ENCODE measurements around the gene SPRY4. TPM values are rescaled to one million over a fixed set of nuclear protein-coding genes. Genes with fewer than 3 reads are reported as not detected.
"Not testable (repeated sequence)": the region's sequence is repeated elsewhere in the genome, so short reads cannot be mapped to it uniquely, and the experiment has no call there.

SPRY4 gene
- total RNA-seq, 1 donor from 2014 or later, result 2.6 TPM

- DNase-seq (ENCODE audit: low read depth in 2 of 2), result no peak
Measured at GRCh38 chr5:142315096-142315900, 9.5 kb downstream of the SPRY4 start.

GRCh38 chr5:142314606-142315005 is 10.2 kb downstream of the SPRY4 start:
- DNase-seq (ENCODE audit: low read depth in 2 of 2), result no peak

GRCh38 chr5:142314109-142314508 is 10.7 kb downstream of the SPRY4 start:
- DNase-seq (ENCODE audit: low read depth in 2 of 2), result no peak

DNA sequence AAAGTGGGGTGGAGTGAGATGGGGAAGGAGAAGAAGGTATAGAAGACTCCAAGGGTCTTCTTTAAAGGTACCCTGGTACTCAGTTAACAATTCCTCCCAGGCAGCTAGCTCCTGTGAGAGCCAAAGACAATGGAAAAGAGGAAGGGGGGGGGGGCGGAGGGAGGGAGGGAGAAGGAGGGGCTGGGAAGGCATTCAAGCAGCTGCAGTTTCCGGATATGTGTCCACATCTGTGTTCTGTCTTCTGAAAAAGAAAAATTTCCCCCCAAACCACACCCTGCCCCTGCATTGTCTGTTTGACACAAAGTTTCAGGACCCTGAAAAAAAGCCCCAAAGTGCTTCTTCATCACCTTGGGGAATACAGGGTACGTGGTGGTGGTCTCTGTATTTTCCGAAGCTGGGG is 11.1 kb downstream of the SPRY4 start:
- peak in 1 of 2 donors; percentile 45 for DNase-seq (ENCODE audit: low read depth in 2 of 2)

GRCh38 chr5:142313275-142313674 is 11.5 kb downstream of the SPRY4 start:
- DNase-seq (ENCODE audit: low read depth in 2 of 2), result no peak

GRCh38 chr5:142312399-142312798 is 12.4 kb downstream of the SPRY4 start:
- no peak for DNase-seq (ENCODE audit: low read depth in 2 of 2)

DNA sequence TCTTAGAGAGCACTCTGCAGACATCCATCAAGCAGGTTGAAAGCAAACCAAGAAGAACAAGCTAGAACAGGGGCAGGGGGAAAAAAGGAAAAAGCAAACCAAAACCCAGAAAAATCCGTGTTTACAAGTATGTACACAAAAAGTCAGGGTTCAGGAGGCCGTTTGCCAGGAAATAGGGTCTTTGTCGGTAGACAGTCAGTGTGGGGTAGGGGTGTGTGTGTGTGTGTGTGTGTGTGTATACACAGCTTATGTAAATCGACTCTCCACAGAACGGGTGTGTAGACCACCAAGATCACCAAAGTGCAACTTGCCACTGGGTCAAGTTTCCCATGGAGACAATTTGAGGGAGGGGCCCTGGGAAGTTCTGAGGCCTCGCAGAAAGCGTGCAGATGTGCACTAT is 13.1 kb downstream of the SPRY4 start:
- DNase-seq (ENCODE audit: low read depth in 2 of 2), result no peak

DNA sequence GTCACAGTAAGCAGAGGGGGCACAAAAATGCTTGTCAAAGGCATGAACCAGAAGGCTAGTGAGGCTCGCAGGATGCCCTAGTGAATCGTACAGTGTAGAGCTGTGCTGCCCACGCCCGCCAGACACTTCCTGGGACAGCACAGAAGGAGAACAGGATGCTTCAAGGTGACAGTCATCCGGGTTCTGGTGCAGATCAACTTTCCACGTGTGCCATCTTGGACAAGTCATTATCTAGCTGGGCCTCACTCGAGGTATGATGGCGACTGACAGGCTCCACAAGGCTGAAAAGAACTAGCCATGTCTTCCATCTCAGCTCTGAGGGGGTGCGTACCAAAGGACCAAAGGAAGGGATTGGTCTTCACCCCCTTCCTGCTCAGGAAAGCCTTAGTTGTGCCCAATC is 14.0 kb downstream of the SPRY4 start:
- DNase-seq (ENCODE audit: low read depth in 2 of 2), result no peak

DNA sequence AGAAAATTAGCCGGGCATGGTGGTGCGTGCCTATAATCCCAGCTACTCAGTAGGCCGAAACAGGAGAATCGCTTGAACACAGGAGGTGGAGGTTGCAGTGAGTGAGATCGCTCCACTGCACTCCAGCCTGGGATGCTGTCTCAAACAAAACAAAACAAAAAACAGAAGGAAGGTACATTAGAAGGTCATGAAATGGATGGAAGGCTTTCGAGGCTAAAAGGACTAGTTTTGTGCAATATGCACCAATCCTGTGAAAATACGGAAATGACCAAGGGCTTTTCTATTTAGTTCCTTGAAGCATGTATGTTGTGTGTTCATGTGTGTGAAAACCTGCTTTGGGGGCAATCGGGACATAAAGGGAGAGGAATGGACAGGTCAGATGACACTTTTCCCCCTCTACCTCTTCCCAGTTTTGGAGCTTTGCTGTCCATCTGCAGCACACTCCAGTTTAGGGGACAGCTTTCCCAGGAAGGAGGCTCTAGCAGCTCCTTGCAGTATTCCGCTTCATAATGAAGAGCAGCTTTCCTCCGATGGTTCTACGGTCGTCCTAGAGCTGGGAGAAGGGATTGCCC is 15.0 kb downstream of the SPRY4 start:
- DNase-seq (ENCODE audit: low read depth in 2 of 2), result no peak

GRCh38 chr5:142308358-142308757 is 16.5 kb downstream of the SPRY4 start:
- DNase-seq (ENCODE audit: low read depth in 2 of 2), result no peak

DNA sequence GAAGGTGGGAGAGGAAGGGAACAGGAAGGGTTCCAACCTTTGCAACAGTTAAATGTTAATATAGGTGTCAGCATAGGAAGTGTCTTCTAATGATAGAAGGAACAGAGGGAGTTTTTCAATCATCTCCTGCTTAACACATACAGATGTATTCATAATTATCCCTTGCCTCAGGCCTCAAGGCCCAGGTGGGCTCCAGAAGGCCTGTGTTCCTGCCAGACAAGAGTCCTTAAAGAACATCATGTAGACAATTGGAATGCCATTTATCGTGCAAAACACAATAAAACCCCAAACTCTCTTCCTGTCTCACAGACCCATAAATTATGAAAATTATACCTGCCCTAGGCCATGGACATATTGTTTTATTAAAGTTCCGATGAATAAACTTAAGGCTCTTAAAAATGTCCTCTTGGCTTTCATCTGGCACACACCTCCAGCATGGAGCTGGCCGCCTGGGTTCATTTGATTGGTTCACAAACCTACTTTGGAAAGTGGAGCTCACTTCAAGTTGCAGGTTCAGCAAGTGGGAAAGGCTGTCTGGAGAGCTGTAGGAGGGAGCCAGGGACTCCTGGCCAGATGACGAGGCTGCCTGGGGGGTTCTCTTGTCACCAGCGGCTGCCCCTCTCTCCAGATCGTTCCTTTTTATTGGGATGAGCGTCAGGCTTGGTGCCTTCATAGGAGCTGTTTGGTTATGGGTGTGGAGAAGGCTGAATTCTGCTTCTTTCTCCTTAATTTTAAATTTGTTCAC is 17.5 kb downstream of the SPRY4 start:
- no peak for DNase-seq (ENCODE audit: low read depth in 2 of 2)

GRCh38 chr5:142306077-142306502 is 18.7 kb downstream of the SPRY4 start:
- DNase-seq (ENCODE audit: low read depth in 2 of 2), result no peak

GRCh38 chr5:142305211-142305610 is 19.6 kb downstream of the SPRY4 start:
- no peak for DNase-seq (ENCODE audit: low read depth in 2 of 2)

DNA sequence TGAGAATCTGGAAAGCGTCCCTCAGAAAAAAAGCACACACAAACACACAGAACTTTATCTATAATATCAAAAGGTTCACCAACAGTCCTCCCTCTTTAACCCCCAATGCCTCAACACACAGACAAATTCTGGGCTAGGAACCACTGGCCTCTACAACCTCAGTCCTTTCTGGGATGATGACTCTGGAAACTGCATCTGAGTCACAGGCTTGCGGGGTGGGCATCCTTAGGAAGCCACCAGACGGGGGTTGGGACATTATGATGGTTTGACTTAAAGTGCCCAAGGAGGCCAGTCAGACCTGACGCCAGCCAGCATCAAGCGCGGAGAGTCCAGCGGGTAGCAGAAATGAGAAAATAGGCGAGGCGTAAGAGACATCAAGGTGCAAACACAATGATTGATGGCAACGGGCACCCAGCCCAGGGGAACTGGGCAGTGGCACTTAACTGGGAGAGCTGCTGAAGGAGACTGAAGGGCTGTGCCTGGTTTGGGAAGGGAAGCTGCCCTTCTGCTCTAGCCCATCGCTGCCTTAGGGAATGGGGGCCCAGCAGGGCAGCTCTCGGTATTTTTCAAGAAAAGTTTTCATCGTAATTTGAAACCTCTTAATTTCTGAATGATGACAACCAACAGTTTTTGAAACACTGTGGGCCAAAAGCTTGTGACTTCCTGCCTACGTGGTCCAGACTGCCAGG is 20.7 kb downstream of the SPRY4 start:
- no peak for DNase-seq (ENCODE audit: low read depth in 2 of 2)

GRCh38 chr5:142303565-142303964 is 21.3 kb downstream of the SPRY4 start:
- DNase-seq (ENCODE audit: low read depth in 2 of 2), result no peak

GRCh38 chr5:142301540-142301939 is 23.3 kb downstream of the SPRY4 start:
- no peak for DNase-seq (ENCODE audit: low read depth in 2 of 2)

GRCh38 chr5:142300677-142301076 is 24.1 kb downstream of the SPRY4 start:
- no peak for DNase-seq (ENCODE audit: low read depth in 2 of 2)

- no peak for DNase-seq (ENCODE audit: low read depth in 2 of 2)
Measured at GRCh38 chr5:142298789-142299188, 26.0 kb downstream of the SPRY4 start.

- DNase-seq (ENCODE audit: low read depth in 2 of 2), result not testable (repeated sequence)
Measured at GRCh38 chr5:142297786-142298185, 27.0 kb downstream of the SPRY4 start.

DNA sequence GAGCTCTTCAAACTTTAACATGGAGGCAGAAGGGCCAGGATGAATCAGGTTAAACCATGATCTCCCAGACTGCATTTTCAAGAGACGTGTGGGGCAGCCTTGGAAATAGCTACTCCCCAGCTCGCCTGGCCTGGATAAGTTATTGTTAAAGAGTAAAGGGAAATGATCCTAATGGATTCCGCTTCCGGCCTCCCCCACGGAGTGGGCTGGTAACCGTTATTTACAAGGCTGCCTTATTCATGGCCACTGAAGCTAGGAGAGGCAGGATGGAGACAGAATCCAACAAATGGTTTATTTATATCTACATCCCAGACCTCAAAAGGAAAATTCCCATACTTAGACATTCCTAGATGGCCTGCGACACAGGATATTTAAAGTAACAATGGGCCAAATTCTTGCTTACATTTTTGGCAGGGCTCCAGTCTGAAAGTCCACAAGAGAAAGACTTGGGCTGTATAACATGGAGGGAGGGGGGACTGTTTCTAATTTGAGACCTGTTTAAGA is 27.9 kb downstream of the SPRY4 start:
- peak; percentile 83 to 96 for DNase-seq (ENCODE audit: low read depth in 2 of 2)

DNA sequence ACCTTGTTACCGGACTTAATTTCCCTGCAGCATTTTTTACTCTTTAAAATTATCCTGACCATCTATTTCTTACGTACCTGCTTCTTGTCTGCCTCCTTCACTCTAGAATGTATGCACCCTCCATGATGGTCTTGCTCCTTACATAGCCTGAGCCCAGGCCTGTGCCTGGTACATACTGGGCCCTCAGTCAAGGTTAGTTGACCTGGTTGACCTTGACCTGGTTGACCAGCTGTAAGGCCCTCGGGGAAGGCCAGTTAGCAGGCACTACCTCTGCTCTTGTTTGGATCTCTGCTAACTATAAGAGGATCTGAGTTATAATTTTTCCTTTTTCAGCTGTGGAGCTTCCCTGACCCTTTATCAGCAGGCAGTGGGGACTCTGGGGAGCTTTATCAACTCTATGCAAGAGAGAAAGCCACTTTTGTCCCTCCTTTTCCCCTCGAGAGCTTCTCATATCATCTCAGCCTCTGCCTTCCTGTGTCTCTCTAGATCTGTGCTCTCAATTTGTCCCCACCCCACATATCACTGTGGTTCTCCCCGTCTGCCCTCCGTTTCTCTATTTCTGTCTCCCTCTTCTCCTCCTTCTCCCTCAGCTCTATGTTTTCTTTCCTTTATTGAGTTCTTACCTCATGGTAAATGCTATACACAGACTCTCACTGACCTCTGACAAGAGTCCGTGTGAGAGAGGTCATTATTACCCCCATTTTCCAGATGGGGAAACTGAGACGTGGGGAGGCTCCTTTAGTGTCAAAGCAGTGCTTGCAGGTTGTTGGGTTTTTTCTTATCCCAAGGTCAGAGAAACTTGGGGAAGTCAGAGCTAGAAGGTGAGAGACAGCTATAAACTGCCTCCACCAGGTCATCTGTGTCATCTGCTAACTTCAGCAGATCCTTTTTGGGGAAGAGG is 28.6 kb downstream of the SPRY4 start:
- DNase-seq (ENCODE audit: low read depth in 2 of 2), result no peak
